OCI-M1 (cell line): ENCODE data around the gene NCOR2.

ENCODE experiments used
- DNase-seq: peaks from one replicate; lab custom pipeline; 2025; lab: John Stamatoyannopoulos, UW

NCOR2 gene

DNA sequence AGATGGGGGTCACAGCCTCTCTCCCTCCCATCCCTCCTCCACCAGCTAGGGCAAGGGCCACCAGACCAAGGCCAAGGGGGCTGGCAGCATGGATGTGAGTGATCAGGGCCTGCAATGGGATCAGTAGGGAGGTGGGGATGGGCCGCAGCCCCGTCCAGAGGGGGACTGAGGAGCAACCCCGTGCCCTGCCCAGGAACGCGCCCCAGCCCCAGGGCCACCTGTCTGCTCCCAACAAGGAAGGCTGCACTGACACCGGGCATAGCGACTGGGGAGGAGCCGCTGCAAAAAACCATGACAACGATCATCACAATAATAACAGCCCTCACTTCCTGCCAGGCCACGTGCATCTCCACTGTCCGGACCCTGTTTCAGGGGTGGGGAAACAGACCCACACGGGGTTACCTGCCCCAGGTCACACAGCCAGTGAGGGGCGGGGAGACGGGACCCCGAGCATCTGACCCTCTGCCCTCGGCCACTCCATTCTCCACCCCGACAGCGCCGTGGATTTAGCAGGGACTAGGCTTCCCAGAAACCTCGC lies 24.3 kb downstream of the NCOR2 start:
- no peak for DNase-seq

DNA sequence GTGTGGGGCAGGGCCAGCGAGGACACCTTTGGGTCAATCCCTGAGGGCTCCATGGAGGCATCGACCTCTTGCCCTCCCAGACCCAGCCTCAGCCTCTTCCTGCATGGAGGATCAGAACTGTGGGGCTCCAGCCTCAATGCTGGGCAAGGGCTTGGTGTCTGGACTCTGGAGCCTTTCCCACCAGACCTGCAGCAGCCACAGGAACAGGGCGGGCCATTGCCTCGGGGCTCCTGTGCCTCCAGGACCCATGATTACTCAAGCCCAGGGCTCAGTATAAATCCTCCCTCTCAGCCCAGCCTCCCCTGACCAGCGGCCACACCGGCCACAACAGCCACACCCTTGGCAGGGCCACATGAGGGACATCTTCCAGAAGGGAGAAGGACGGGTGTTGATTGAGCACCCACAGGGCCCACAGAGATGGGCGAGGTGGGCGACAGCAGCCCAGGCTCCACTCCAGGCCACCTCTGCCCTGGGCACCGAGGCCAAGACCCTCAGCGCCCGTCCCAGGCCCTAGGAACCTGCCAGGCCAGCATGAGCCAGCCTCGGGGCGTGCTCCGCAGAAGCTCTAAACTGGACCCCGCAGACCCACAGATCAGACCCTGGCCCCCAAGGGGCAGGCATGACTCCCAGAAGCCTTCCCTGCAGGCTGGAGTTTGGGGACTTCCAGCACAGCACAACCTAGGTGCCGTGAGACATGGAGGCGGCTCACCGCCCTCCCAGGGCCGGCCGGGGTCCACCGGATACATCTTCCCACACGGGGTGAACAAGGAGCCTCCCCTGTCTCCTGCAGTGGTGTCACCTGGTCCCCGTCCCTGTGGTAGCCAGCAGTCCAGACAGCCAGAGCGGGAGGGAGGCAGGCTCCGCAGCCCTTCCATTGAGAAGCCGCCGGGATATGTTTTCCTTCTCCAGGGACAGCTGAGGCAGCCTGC lies 25.1 kb downstream of the NCOR2 start:
- DNase-seq, result peak; percentile 18

DNA sequence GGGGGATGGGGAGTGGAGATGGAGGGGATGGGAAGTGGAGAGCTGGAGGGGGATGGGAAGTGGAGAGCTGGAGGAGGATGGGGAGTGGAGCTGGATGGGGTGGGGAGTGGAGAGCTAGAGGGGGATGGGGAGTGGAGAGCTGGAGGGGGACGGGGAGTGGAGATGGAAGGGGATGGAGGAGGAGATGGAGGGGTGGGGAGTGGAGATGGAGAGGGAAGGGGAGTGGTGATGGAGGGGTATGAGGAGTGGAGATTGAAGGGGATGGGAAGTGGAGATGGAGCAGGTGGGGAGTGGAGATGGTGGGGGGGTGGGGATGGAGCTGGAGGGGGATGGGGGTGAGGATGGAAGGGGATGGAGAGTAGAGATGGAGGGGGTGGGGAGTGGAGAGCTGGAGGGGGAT lies 26.1 kb downstream of the NCOR2 start:
- no peak for DNase-seq

DNA sequence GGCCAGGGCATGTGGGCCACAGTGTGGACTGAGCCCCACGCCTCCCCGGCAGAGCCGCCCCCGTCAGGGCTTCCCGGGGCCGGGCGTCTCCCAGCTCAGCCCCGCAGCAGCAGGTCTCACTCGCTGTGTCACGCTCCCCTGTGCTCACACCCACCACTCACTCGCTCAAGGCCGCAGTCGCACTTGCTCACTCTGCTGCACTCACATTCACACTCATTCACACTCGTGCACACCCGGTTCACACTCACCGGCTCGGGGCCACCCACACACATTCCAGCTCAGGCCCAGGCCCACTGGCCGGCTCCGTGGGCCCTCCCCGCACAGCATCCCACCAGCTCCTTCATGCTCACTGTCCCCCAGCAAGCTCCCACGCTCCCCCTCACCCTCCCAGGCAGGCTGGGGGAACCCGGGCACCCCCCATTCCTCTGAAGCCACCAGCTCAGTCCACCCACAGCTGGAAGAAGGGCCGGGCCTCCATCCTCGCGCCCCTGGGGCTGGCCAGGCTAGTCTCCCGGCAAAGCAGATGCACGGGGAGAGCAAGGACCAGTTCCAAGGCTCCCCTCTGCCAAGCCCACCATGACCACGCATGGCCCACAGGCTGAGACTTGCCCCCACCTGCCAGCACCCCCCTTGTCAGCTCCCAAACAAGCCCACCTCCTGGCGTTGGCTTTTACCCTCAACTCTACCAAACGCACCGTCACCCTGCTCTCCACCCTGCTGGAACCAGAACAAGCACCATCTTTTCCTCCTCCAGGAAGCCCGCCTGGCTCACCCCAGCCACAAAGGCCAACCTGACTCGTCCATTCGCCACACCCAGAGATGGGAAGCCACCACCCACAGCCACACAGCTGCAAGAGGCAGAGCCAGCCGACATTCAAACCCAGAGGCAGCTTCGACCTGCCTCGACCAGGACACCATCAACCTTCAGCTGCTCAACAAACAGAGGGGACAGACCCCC lies 28.0 kb downstream of the NCOR2 start:
- no peak for DNase-seq

DNA sequence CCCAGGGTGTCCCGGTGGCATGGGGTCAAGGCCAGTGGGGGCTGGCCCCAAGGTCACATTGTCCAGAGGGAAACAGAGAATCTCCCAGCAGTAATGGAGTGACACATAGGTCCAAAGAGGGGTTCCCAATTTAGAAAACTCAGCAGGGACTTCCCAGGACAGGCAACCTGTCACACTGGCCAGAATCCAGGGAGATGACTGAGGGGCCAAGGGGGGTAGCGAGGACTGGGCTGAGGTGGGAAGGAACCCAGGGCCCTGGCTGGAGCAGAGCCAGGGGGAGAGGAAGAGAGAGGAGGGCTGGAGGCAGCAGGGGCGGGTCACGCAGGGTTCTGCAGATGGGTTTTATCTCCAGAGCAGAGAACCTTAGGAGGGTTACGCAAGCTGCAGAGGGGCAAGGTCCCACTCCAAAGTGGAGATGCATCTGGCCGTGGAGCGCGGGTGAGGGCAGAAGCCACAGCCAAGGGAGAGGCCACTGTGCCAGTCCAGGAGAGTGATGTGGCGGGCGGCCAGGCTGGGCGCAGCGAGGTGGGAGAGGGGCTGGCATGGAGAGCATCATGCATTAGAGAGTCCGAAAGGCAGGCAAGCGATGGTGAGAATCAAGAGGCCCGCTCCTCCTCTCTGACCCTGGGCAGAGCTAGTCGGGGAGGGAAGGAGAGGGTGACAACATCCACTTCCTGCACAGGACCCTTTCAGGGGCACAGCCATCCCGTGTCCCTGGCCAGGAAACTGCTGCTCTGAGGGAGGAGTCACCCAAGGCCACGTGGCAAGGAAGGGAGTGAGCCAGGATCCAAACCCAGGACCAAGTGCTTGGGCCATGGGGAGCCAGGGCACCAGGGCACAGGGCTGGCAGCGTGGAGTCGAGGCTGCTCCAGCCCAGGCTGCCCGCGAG lies 29.0 kb downstream of the NCOR2 start:
- peak; percentile 15 for DNase-seq

DNA sequence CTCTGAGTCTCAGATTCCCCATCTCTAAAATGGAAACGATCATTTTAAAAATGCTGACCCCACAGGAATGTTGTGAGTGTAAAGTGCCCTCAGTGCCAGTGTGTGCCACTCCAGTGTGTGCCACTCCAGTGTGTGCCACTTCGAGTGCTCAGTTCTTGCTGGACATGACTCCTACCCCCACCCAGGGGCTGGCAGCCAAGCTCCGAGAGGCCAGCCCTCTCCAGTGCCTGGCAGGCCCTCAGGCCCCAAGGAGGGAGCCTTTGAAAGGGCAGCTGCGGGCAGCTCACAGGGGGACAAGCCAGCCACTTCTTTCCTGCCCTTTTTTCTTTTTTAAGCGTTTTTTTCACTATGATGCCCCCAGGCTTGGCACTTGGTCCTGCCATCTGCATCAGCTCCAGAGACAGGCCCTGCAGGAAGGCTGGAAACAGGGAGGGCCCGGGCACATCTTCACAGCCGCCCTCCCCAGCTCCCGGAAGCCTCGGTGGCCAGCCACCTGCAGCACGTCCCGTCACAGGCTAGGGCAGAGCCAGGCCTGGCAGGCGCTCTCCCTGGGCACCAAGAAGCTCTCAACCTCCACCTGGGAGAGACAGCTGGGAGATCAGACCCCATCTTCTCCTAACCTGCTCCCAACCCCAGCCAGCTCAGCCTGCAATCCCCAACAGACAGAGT lies 29.8 kb downstream of the NCOR2 start:
- no peak for DNase-seq

DNA sequence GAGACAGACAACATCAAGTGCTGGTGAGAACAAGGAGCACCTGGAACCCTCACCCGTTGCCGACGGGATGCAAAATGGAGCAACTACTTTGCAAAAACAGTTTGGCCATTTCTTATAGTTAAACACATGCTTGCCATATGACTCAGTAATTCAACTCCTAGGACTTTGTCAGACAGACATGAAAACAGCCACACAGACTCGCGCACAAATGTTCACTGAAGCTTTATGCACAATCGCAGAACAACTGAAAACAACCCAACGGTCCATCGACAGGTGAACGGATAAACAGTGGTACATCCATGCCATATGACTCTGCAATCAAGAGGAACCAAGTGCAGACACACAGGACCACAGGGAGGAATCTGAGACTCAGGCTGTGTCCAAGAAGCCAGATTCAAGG lies 30.8 kb downstream of the NCOR2 start:
- no peak for DNase-seq

DNA sequence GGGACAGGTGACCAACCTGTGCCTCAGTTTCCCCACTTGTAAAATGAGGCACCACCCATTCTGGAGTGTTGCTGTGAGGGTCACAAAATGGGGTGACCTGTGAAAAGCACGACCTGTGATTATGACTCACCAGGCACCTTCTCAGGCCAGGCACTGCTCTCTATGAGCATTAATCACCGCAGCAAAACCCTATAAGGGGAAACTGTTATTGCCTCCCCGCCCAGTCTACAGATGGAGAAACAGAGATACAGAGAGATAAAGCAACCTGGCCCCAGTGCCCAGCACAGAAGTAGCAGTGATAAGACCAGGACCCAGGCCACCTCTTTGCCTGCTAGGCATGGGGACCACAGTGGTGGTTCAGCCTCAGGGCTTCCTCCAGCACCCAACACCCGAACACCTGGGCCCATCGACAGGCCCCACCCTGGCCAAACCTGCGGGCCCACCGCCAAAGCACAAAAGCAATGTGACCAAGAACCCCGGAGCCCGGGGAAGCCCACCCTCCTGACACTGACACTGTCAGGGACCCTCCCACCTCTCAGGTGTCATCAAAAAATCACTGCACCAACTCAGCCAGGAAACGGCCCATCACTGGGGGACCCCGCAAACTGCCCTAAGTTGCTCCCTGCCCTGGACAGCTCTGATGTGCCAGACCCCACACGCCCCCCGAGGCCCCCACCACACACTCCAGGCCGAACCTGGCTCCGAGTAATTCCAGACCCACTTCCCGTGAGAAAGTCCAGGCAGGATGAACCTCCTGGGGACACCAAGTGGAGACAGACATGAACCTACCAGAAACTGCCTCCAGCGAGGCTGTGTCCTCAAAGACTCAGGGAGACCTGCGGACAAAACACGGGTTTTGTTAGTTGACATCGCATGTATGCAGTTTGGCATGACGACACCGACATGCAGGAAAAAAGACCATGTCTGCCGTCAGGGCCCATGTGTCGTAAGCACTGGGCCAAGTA lies 32.4 kb downstream of the NCOR2 start:
- no peak for DNase-seq

DNA sequence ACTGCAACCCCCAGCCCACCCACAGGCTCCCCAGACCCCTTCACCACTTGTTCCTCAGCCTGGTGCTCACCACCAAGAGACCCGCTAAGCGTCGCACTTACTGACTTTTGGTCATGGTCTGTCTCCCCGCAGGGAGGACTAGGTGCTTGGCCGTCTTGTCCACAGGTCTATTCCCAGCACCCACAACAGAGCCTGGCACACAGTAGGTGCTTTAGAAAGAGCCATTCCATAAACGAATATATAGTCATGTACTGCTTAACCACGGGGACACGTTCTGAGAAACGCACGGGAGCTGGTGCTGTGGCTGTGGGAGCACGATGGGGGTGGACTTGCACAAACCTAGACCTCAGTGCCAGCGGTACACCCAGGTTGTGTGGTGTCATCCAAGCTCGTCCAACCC lies 34.0 kb downstream of the NCOR2 start:
- no peak for DNase-seq

DNA sequence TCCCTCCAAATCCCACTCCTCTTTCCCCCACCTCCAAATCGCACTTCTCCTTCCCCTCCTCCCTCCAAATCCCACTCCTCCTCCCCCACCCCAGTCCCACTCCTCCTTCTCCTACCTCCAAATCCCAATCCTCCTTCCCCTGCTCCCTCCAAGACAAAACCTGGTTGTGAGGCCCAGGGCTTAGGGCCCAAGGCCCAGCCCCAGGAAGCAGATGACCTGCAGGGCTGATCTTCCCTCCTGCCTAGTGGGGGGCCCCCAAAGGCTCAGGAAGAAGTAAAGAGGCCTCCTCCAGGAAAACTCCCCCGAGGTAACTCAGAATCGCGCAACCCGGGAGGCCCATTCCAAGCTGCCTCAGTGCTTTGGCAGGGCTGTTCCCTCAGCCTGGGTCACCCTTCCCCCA lies 34.4 kb downstream of the NCOR2 start:
- DNase-seq, result no peak

DNA sequence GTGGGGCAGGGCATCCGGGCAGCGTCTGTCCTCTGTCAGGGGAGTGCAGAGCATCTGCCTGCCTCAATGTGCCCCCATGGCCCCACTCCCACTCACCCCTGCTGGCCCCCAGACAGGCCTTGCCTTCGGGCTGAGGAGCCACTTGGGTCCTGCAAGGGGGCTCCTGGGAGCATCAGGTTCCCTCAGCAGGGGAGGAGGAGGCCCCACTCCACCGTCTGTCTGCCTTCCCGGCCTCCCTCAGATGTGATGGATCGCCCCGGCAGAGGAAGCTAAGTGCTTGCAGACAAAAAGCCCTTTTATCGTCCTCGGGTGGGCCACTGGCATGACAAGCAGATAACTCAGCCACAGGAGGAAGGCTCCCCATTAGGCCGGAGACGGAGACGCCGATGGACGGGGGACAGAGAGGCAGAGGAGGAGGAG lies 35.1 kb downstream of the NCOR2 start:
- no peak for DNase-seq

DNA sequence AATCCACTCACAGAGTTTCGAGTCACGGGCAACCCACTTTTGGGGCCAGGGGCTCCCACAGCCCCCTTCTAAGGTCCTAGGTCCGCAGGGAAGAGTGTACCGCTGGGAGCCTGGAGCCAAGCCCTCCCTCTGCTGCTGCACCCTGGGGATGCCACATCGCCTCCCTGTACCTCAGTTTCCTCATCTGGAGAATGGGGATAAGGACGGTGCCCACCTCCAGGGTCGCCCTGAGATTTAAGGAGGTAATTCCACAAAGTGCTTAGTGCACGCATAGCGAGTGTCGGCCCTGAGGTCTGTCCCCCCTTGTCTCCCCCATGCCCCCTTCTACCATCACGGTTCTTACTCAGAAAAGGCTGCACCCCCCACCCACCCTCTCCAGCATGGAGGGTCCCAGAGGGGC lies 35.5 kb downstream of the NCOR2 start:
- DNase-seq, result no peak

DNA sequence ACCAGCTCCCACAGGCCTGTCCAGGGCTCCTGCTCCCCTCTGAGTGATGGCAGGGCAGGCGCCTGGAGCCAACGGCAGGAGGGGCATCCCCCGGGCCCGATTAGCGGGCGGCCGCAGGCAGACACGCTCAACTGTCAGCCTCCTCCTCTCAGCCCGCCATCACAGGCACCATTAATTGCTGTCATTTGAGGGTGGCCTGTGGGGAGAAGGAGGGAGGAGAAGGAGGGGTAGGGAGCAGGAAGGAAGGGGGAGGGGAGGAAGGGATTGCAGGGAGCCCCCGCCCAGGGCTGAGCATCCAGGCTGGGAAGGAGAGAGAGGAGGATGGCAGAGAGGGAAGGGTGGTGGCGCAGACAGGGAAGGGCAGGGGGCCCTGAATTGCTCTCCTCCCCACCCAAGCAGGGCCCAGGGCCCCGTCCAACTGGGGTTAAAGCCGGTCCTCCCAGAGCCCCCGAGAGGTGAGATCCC lies 36.1 kb downstream of the NCOR2 start:
- DNase-seq, result no peak

DNA sequence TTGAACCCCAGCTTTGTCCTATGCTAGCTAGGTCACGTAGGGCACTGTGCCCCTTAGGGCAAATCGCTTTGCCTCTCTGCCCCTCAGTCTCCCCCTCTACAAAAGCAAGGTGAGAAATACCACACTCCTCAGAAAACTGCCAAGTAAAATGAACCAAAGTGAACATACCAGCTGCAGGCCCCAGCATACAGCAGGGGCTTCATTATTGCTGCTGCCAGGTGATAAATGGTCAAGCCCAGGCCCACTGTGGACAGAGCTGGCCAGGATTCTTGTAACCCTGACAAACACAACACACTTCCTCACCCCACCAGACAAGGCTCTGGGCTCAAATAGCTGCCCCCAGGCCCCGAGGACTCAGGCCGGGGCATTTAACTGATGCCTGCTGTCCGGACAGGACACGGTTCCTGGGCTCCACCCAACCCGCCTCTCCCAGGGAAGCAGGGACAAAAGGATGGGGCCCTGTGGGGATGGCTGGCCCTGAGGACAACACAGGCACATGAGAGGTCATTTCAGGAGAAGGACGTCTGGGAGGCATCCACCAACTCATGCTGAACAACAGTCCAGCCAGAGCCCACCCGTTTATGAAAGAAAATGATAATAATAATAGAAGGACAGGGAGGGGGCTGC lies 36.7 kb downstream of the NCOR2 start:
- DNase-seq, result no peak

DNA sequence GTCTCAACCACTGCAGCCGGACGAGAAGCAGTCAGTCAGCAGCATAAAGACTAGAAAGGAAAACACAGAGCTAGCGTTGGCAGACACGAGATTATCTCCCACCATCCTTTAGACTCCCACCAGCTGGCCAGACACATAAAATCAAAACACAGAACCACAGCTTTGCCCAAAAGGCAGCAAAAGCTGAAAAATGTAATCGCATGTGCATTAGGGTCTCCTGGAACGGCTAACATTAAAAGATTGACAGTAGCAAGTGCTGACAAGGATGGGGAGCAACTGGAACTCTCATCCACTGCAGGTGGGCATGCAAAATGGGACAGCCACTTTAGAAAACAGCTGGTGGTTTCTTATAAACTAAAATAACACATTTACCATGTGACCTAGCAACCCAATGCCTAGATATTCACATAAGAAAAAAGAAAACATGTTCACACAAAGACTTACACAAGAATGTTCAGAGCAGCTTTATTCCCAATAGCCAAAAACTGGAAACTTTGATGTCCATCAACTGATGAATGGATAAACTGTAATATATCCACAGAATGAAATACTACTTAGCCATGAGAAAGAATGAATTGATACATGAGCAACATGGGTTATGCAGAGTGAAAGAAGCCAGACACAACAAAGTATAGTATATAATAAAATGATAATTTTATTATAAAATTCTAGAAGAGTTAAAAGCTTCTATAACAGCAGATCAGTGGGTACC lies 37.7 kb downstream of the NCOR2 start:
- DNase-seq, result no peak

DNA sequence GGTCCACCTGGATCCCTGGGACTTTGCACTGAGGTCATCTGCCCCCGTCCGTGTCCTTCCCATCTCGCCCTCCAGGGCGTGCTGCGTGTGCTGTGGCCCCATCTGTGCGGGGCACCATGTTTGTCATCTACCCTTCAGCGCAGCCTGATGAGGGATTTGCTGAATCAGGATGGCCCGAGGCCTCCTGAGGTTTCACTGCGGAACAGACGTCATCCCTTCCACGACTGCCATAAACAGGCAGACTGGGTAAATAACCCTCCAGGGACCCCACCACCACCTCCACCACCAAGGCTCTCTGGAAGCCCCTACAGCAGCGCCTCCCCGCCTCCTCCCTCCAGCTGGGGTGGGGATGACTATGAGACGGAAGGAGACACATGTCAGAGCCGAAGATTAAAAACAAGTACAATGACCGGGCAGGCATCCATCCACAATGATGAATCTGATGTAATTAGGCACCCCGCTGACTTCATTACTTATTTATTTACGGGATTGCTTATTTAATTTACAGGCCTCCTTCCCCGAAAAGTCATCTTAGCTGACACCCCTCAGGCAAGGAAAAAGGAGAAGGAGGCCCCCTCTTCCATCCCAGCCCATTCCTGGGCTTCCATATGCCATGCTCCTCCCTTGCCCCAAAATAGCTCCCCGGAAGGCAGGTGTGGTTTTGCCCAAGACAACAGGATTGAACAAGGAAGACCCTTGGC lies 39.4 kb downstream of the NCOR2 start:
- no peak for DNase-seq

DNA sequence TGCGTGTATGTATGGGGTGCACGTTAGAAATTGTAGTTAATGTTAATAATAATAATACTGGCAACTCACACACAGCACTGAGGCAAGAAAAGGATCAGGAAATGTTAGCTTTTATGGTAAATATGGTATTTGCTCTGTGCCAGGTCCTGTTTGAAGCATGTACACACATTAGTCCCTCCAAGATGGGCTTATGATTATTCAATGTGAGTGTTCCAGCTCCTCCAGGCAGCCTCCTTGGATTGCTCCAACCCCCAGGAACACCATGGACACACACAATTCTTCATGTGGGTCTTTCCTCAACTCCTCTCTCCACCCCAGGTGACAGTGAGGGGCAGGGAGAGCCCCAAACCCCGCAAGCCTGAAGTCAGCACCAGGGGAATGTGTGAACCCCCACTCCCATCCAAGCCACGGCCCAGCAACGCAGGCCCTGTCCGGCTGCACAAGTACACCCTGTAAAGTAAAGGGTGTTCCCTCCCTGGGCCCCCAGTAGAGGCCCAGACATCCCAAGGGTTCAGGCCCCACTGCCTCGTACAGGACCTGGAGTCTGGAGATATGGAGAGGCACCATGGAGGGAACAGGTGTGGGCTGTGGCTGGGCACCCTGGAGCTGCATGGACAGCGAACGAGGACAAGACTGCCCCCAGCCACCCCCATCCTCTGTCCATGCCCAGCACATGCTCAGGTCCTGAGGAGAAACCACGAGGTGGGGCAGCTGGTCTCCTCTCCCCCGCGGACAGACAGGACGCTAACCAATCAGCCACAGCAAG lies 41.3 kb downstream of the NCOR2 start:
- DNase-seq, result no peak
